Lung (tissue), 12 donors: ENCODE results near the gene ZSCAN22. TPM values are rescaled to one million over a fixed set of nuclear protein-coding genes. Genes with fewer than 3 reads are reported as not detected.

Source experiments
- ATAC-seq: fragments of 200-7000 bp; cut with Tn5 transposase; one replicate; pipeline ENCODE4 v1.9.1; 2020; ENCODE audit warnings: moderate number of reproducible peaks; ENCODE audit not compliant: insufficient read depth, low FRiP score
- DNase-seq, 3 donors: peaks; one replicate each; pipeline ENCODE4 v3.0.0-alpha.2; 2013 to 2017
- H3K27ac ChIP-seq, 2 donors: one replicate each; pipeline ENCODE4 v1.5.1; 2013; ENCODE audit warnings: mild to moderate bottlenecking in 2 of 2, moderate library complexity in 2 of 2, control low read depth in 1 of 2, inconsistent platforms in 1 of 2, low read depth in 1 of 2, low read length in 1 of 2
- H3K27me3 ChIP-seq, 3 donors: one replicate each; pipeline ENCODE4 v1.5.1; 2013; ENCODE audit warnings: low read length in 2 of 3; ENCODE audit not compliant: control insufficient read depth in 3 of 3, insufficient read depth in 3 of 3
- H3K36me3 ChIP-seq, 4 donors: one replicate each; pipeline ENCODE4 v1.5.1; 2013; ENCODE audit warnings: low read length in 4 of 4, mild to moderate bottlenecking in 1 of 4, moderate library complexity in 1 of 4; ENCODE audit not compliant: control insufficient read depth in 4 of 4, insufficient read depth in 4 of 4
- H3K4me1 ChIP-seq, 5 donors: one replicate each; pipeline ENCODE4 v1.5.1; 2013; ENCODE audit warnings: low read length in 5 of 5, mild to moderate bottlenecking in 2 of 5, moderate library complexity in 1 of 5; ENCODE audit not compliant: control insufficient read depth in 5 of 5, insufficient read depth in 5 of 5
- H3K4me3 ChIP-seq: one replicate; pipeline ENCODE4 v1.5.1; 2013; ENCODE audit warnings: mild to moderate bottlenecking, control low read depth, moderate library complexity
- H3K9ac ChIP-seq, 2 donors: one replicate each; pipeline ENCODE4 v1.5.1; 2013; ENCODE audit warnings: low read length in 2 of 2, control low read depth in 1 of 2; ENCODE audit not compliant: insufficient read depth in 1 of 2
- H3K9me3 ChIP-seq, 4 donors: one replicate each; pipeline ENCODE4 v1.5.1; 2013; ENCODE audit warnings: low read length in 3 of 4, mild to moderate bottlenecking in 1 of 4, moderate library complexity in 1 of 4; ENCODE audit not compliant: control insufficient read depth in 4 of 4, insufficient read depth in 3 of 4
- WGBS, 2 donors: extraction: QIAGEN DNeasy Blood & Tissue Kit; methylation state at CpG; one replicate each; pipeline ENCODE4 v1.1.7; 2013; 5-methylcytosine and 5-hydroxymethylcytosine counted together
- polyA plus RNA-seq, 2 donors: library from polyadenylated mRNA; stranded (reverse); fragments of 200-250 nt; gene quantifications; one replicate each; pipeline ENCODE4 v1.2.1, GENCODE V29; 2013
- total RNA-seq, 2 donors: library from RNA; depleted of rRNA in 1 of 2; stranded (reverse); fragments of >200 nt in 1 of 2; gene quantifications; one replicate each; pipeline ENCODE4 v1.2.1, GENCODE V29; 2014 to 2021
- TF ChIP-seq, protein P1 (sequence below): IDR thresholded peaks from 2 replicates; pipeline ENCODE4 v1.5.1; 2012; ENCODE audit warnings: mild to moderate bottlenecking; ENCODE audit errors: control extremely low read depth, extremely low read depth
- donor health status: control.
- donor health status: control.
- donor health status: Bipolar disorder and iron deficiency.
- donor health status: healthy.
- donor health status: DM: yes; HTN: yes; CAD: no.

The ZSCAN22 gene
- total and polyA plus RNA-seq, 4 donors = 0.93 to 3.7 (median 2.4) TPM

DNA sequence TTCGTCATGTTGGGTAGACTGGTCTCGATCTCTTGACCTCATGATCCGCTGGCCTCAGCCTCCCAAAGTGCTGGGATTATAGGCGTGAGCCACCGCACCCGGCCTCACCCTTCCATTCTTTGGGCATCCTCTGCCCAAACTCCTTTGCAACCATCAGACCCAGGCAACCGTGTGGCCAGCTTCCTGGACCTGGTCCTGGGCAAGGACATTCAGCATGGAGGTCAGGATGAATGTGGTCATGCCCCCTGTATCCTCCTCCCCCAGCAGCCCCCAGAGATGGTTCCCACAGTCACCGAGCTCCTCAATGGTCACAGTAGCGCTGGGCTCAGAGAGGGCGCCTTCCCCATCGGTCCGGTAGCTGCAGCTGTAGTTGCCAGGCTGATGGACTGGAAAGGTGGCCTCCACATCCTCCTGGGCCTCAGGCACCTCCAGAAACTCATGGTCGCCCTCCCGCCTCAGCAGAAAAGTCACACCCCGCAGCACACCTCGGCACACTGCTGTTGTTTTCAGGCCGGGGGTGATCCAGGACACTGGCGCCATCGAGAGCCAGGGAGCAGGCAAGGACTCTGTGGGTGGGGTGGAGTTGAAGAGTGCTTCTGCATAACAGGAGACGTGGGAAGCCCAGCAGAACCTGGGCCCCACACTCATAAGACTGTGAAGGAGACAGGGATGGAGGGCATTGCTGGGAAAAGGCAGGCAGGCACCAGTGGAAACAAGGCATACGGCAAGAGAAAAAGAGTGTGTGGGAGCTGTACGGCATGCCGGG lies 25.4 kb downstream of the ZSCAN22 start:
- peaks cover 0 to 5% (median 0%) of the 10 kb centered on the region in 4 donors for H3K36me3 ChIP-seq
- DNase-seq = peak in 1 of 3 donors; percentile 11
- H3K27me3 ChIP-seq = peaks cover 0 to 47% (median 39%) of the 10 kb centered on the region in 3 donors
- WGBS, 2 donors = 85 to 93% methylated on average over 23 of the region's 23 CpGs
- H3K9me3 ChIP-seq = peaks cover 0 to 10% (median 0%) of the 10 kb centered on the region in 4 donors
- TF ChIP-seq, protein P1, sequence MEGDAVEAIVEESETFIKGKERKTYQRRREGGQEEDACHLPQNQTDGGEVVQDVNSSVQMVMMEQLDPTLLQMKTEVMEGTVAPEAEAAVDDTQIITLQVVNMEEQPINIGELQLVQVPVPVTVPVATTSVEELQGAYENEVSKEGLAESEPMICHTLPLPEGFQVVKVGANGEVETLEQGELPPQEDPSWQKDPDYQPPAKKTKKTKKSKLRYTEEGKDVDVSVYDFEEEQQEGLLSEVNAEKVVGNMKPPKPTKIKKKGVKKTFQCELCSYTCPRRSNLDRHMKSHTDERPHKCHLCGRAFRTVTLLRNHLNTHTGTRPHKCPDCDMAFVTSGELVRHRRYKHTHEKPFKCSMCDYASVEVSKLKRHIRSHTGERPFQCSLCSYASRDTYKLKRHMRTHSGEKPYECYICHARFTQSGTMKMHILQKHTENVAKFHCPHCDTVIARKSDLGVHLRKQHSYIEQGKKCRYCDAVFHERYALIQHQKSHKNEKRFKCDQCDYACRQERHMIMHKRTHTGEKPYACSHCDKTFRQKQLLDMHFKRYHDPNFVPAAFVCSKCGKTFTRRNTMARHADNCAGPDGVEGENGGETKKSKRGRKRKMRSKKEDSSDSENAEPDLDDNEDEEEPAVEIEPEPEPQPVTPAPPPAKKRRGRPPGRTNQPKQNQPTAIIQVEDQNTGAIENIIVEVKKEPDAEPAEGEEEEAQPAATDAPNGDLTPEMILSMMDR = no peak
- H3K27ac ChIP-seq = no peak overlapping the region
- peaks cover 0 to 29% (median 2%) of the 10 kb centered on the region in 5 donors for H3K4me1 ChIP-seq
- ATAC-seq = no peak
- no peak overlapping the region for H3K4me3 ChIP-seq
- no peak overlapping the region for H3K9ac ChIP-seq

DNA sequence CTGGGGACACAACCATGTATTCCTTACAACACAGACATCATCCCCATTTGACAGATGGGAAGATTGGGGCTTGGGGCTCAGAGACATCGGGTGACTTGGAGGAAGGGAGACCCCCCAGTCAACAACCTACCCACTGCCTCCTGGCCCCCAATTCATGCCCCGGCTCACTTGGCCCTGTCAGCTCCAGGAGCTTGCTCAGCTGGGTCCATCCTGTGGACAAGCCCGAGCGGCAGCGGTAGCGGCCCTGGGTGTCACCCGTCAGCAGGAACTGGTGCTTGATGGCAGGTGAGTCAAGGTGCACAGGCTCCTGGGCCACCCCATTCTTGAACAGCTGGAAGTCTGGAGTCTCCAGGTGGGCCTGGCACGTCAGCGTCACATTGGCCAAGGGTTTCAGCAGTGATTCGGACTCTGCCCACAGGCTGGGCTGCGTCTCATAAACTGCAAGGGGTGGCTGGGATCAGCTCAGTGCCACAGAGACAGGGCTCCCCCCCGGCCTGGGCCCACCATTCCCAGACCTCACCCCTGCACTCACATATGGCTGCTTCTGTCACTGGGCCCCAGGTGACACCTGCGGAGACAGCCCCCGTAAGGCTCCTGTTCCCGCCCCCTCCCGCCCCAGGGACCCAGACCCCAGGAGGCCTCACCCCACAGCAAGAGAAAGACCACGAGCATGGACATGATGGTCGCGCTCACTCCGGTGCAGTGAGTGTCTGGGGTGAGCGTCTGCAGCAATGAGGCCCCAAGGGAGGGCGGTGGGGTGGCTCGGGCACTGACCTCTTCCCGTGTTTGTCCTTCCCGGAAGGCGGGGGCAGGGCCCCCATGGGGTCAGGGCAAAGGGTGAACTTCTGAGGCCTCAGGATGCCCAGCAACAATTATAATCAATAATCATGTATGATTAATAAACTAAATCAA lies 26.2 kb downstream of the ZSCAN22 start, which contains the start of gene A1BG:
Gene A1BG, minus strand, starts transcription at position 733 of the 912 bp plus-strand sequence. Its CDS starts 55 bp downstream, at position 678.
- Histone ChIP-seq H3K4me1 (peaks cover 0 to 37% (median 2%) of the 10 kb centered on the region in 5 donors), H3K9me3 (peaks cover 0 to 10% (median 0%) of the 10 kb centered on the region in 4 donors), H3K9ac (no peak within 1 kb of the TSS), H3K4me3 (no peak within 1 kb of the TSS), H3K27ac (no peak within 1 kb of the TSS), H3K27me3 (peaks cover 0 to 42% (median 35%) of the 10 kb centered on the region in 3 donors), H3K36me3 (peaks cover 0 to 5% (median 0%) of the 10 kb centered on the region in 4 donors)
- ATAC-seq (no peak), DNase-seq (peak in 1 of 3 donors; percentile 10)
- TF ChIP-seq, protein P1 = no peak
- WGBS, 2 donors = 83 to 88% methylated on average over 26 of the region's 26 CpGs

- no peak overlapping the region for H3K9ac ChIP-seq
- peaks cover 0 to 33% (median 26%) of the 10 kb centered on the region in 3 donors for H3K27me3 ChIP-seq
- peaks cover 0 to 10% (median 0%) of the 10 kb centered on the region in 4 donors for H3K9me3 ChIP-seq
- DNase-seq (peak in 1 of 3 donors; percentile 11), ATAC-seq (no peak)
- peaks cover 0 to 5% (median 0%) of the 10 kb centered on the region in 4 donors for H3K36me3 ChIP-seq
- H3K4me3 ChIP-seq = no peak overlapping the region
- peaks cover 0 to 39% (median 2%) of the 10 kb centered on the region in 5 donors for H3K4me1 ChIP-seq
- TF ChIP-seq, protein P1 = no peak
- 88 to 89% methylated on average over 15 of the region's 15 CpGs for WGBS, 2 donors
- no peak overlapping the region for H3K27ac ChIP-seq
Measured at GRCh38 chr19:58353717-58354477, 27.1 kb downstream of the ZSCAN22 start.
